Spleen (tissue), 11 donors: ENCODE results near the gene CA9. TPM values are rescaled to one million over a fixed set of nuclear protein-coding genes. Genes with fewer than 3 reads are reported as not detected.

ENCODE experiments used
- DNase-seq: peaks from one replicate; pipeline ENCODE4 v3.0.0-alpha.2; 2020
- H3K27ac ChIP-seq, 8 donors: fragments of 200-600 bp; sonication (generic) in 7 of 8; 1 replicate in 4 of 8; 2 replicates in 4 of 8; pipeline versions ENCODE4 v1.5.0 to v1.8.0; 2016 to 2021; ENCODE audit warnings: inconsistent platforms in 4 of 8, mild to moderate bottlenecking in 4 of 8, moderate library complexity in 1 of 8
- H3K27me3 ChIP-seq, 7 donors: fragments of 200-600 bp; sonication (generic) in 6 of 7; replicated peaks in 1 of 7; 1 replicate in 4 of 7; 2 replicates in 3 of 7; pipeline versions ENCODE4 v1.5.0 to v1.8.0; 2016 to 2021; ENCODE audit warnings: inconsistent platforms in 3 of 7, mild to moderate bottlenecking in 1 of 7
- H3K36me3 ChIP-seq, 6 donors: fragments of 200-600 bp; sonication (generic) in 5 of 6; 1 replicate in 4 of 6; 2 replicates in 2 of 6; pipeline versions ENCODE4 v1.5.0 to v1.8.0; 2016 to 2021; ENCODE audit warnings: inconsistent platforms in 2 of 6
- H3K4me1 ChIP-seq, 6 donors: fragments of 200-600 bp; sonication (generic) in 5 of 6; 1 replicate in 3 of 6; 2 replicates in 3 of 6; pipeline versions ENCODE4 v1.5.0 to v1.8.0; 2016 to 2021; ENCODE audit warnings: inconsistent platforms in 3 of 6
- H3K4me3 ChIP-seq, 8 donors: fragments of 200-600 bp; sonication (generic) in 7 of 8; 1 replicate in 4 of 8; 2 replicates in 4 of 8; pipeline versions ENCODE4 v1.5.0 to v1.8.0; 2016 to 2021; ENCODE audit warnings: inconsistent platforms in 4 of 8, mild to moderate bottlenecking in 4 of 8, moderate library complexity in 2 of 8
- H3K9me3 ChIP-seq, 8 donors: fragments of 200-600 bp; sonication (generic) in 7 of 8; 1 replicate in 4 of 8; 2 replicates in 4 of 8; pipeline versions ENCODE4 v1.5.0 to v1.8.0; 2016 to 2021; ENCODE audit warnings: inconsistent platforms in 4 of 8
- CTCF ChIP-seq, 11 experiments: fragments of 200-600 bp in 7 of 11; fragments of 450-650 bp in 4 of 11; sonication (generic) in 4 of 11; IDR thresholded peaks in 8 of 11; conservative IDR thresholded peaks in 3 of 11; 1 replicate in 7 of 11; 2 replicates in 4 of 11; pipeline versions ENCODE4 v1.4.0 to v1.8.0; 2016 to 2021; ENCODE audit warnings: antibody characterized with exemption in 11 of 11, inconsistent platforms in 4 of 11, mild to moderate bottlenecking in 1 of 11
- POLR2A ChIP-seq, 3 donors: fragments of 450-650 bp; IDR thresholded peaks; one replicate each; pipeline ENCODE4 v1.5.1; 2017; ENCODE audit warnings: antibody characterized with exemption in 3 of 3, mild to moderate bottlenecking in 1 of 3
- POLR2AphosphoS5 ChIP-seq, 3 donors: sonication (generic); formaldehyde crosslinking; IDR thresholded peaks; one replicate each; pipeline ENCODE4 v1.5.1; 2017; ENCODE audit warnings: antibody characterized with exemption in 3 of 3
- WGBS, 5 donors: extraction: QIAGEN DNeasy Blood & Tissue Kit in 3 of 5; methylation state at CpG; one replicate each; pipeline versions ENCODE4 v1.1.5 to v1.1.7; 2013 to 2018; 5-methylcytosine and 5-hydroxymethylcytosine counted together
- intact Hi-C: fragments of 100-400 bp; cut with DNase I; formaldehyde crosslinking; loops from one replicate; pipeline ENCODE4 v1.15.0; 2023; ENCODE audit warnings: low total_unique reads
- polyA plus RNA-seq, 3 donors: library from polyadenylated mRNA; stranded (reverse); fragments of 200-250 nt; gene quantifications; one replicate each; pipeline ENCODE4 v1.2.1, GENCODE V29; 2013
- total RNA-seq, 7 donors: library from RNA; depleted of rRNA in 3 of 7; stranded (reverse); fragments of >200 nt in 3 of 7; fragmentation: NEBNext Ultra II Directional in 4 of 7; extraction: Animal tissue kit (Norgen Biotek cat#: 25700) in 4 of 7; gene quantifications; one replicate each; pipeline versions ENCODE4 v1.1.0 to v1.2.1, GENCODE V29; 2016 to 2021
- donor health status: healthy with polysubstance abuse.
- donor health status: DM: no; HTN: no; CAD: no; lungs with moderate emphysema.
- donor health status: DM: no; HTN: no; CAD: no.
- donor health status: Bipolar disorder and iron deficiency.
- donor health status: healthy.
- donor health status: DM: no; HTN: no; CAD: no.
- donor health status: DM: yes; HTN: yes; CAD: no.

CA9 gene
- total and polyA plus RNA-seq, 10 donors, result 0.26 to 0.30 TPM; not detected in 8

- no peak overlapping the region for H3K4me3 ChIP-seq
- no peaks in the 10 kb centered on the region for H3K9me3 ChIP-seq
- 78 to 90% (median 83%) methylated on average over 6 to 7 of the region's 7 CpGs for WGBS, 5 donors
- TF ChIP-seq CTCF (IDR thresholded peaks at IDR 0.05 in 8 of 11, conservative IDR thresholded peaks at IDR 0.05 in 3 of 11), result no peak
- no peak for TF ChIP-seq POLR2A (IDR thresholded peaks at IDR 0.05)
- TF ChIP-seq POLR2AphosphoS5 (IDR thresholded peaks at IDR 0.05), result no peak
- no peaks in the 10 kb centered on the region for H3K27me3 ChIP-seq
- DNase-seq, result no peak
- intact Hi-C loops, result loop anchor here (10.0 kb wide), 1 partner anchor 58 kb away; the partner anchor contains the start of gene TESK1
- peaks cover 36 to 88% (median 72%) of the 10 kb centered on the region in 6 donors for H3K4me1 ChIP-seq
- H3K36me3 ChIP-seq, result peaks cover 0 to 32% (median 13%) of the 10 kb centered on the region in 6 donors
- H3K27ac ChIP-seq, result peak overlapping the region in 7 of 8 donors; percentile 5 to 97 (median 62)
These were observed 11.3 kb upstream of the CA9 start for GRCh38 chr9:35662437-35662836.

- H3K27ac ChIP-seq, result peak within 1 kb of the TSS in 7 of 8 donors; percentile 62 to 97 (median 76)
- intact Hi-C loops, result loop anchor here (10.0 kb wide), 1 partner anchor 60 kb away; the partner anchor contains the start of gene TESK1
- no peak for TF ChIP-seq POLR2A (IDR thresholded peaks at IDR 0.05)
- peak in 2 of 11 experiments; percentile 16 to 19 for TF ChIP-seq CTCF (IDR thresholded peaks at IDR 0.05 in 8 of 11, conservative IDR thresholded peaks at IDR 0.05 in 3 of 11)
- peak; percentile 68 to 83 (median 76) for TF ChIP-seq POLR2AphosphoS5 (IDR thresholded peaks at IDR 0.05)
- peaks cover 0 to 30% (median 13%) of the 10 kb centered on the region in 6 donors for H3K36me3 ChIP-seq
- H3K27me3 ChIP-seq, result no peaks in the 10 kb centered on the region
- peaks cover 25 to 70% (median 58%) of the 10 kb centered on the region in 6 donors for H3K4me1 ChIP-seq
- 6 to 10% (median 8%) methylated on average over 38 to 58 of the region's 58 CpGs for WGBS, 5 donors
- DNase-seq, result peak; percentile 92
- no peaks in the 10 kb centered on the region for H3K9me3 ChIP-seq
- peak within 1 kb of the TSS; percentile 34 to 81 (median 58) for H3K4me3 ChIP-seq
These were observed 8.9 kb upstream of the CA9 start, which contains the start of gene ARHGEF39 for GRCh38 chr9:35664531-35665470. Gene ARHGEF39, minus strand, starts transcription at chr9:35665195. Its CDS starts 26 bp downstream, at chr9:35665169.

- Histone ChIP-seq H3K27me3 (no peaks in the 10 kb centered on the region), H3K9me3 (no peaks in the 10 kb centered on the region), H3K27ac (peak overlapping the region in 6 of 8 donors; percentile 62 to 97 (median 78)), H3K36me3 (peaks cover 0 to 23% (median 9%) of the 10 kb centered on the region in 6 donors), H3K4me3 (peak overlapping the region; percentile 34 to 81 (median 58)), H3K4me1 (peaks cover 20 to 64% (median 52%) of the 10 kb centered on the region in 6 donors)
- TF ChIP-seq CTCF (IDR thresholded peaks at IDR 0.05 in 8 of 11, conservative IDR thresholded peaks at IDR 0.05 in 3 of 11) (no peak), POLR2A (IDR thresholded peaks at IDR 0.05) (no peak), POLR2AphosphoS5 (IDR thresholded peaks at IDR 0.05) (no peak)
- intact Hi-C loops, result loop anchor here (10.0 kb wide), 1 partner anchor 61 kb away; the partner anchor contains the start of gene TESK1
- 17 to 23% (median 21%) methylated on average over 5 of the region's 5 CpGs for WGBS, 5 donors
- no peak for DNase-seq
These were observed 8.3 kb upstream of the CA9 start for GRCh38 chr9:35665471-35665818.
